ENCODE results near the gene LBX1.

DNA sequence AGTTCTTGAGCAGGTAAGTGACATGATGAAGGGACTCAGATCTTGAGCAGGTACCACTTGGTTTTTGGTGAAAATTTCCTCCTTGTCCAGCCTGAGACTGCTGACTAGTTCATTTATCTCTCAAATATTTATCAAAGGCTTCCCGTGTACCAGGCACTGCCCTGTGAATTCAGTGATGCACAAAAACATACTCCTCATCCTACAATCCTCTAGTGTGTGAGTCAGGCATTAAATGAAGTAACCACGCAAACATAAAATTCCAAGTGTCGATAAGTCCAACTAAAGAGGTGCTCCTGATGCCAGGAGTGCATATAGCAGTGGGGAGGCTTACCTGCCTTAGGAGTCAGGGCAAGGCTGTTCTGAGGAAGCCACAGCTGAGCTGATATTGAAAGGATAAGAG, 41.5 kb upstream of the LBX1 start:
- TF ChIP-seq POLR2AphosphoS5 (IDR thresholded peaks at IDR 0.05) (no peak), POLR2A (IDR thresholded peaks at IDR 0.05) (no peak)

Measured in prostate gland (tissue), 1 donor.